IPS-NIHi7 (cell line): ENCODE results near the gene DPM1.

ENCODE experiments used
- DNase-seq: peaks from one replicate; pipeline ENCODE4 v3.0.0; 2012; ENCODE audit warnings: mixed read lengths; ENCODE audit errors: extremely low spot score

The DPM1 gene

DNA sequence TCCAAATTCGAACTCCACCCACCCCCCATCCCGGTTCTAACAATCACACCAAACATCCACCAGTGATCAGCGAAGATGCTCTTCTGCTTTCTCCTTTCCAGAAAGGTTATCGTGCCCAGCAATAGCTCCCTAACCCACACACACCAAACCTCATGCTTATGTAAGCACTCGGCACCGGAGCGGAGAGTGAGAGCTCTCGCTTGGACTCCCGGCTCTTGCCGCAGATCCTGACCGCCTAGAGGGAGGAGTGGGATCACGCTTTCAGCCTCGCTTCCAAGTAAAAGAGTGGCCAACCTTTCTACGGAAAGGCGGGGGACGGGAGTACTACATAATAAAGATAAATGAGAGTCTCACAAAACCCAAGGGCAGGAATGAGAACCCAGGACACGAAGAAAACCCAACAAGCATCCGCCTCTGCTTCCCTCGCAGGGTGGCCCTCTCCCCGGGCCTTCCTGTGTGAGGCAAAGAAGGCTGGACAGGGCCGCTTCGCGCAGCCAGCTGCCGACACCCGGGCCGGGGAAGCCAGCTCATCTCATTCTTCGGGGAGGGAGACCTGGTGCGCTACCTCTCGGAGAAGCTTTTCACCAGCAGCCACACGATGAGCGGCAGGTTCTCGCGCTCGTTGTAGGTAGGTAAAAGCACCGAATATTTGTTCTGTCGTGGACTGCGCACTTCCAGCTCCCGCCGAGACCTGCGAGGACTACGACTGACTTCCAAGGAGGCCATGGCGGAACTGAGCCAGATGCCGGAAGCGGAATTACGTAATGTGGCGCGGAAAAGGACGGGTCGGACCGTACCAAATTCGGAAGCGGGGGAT is at the start of gene DPM1:
TSS of gene DPM1 (minus strand) at position 735 of the 817 bp plus-strand sequence. CDS start at position 726, 9 bp downstream.
- peak; percentile 85 for DNase-seq

DNA sequence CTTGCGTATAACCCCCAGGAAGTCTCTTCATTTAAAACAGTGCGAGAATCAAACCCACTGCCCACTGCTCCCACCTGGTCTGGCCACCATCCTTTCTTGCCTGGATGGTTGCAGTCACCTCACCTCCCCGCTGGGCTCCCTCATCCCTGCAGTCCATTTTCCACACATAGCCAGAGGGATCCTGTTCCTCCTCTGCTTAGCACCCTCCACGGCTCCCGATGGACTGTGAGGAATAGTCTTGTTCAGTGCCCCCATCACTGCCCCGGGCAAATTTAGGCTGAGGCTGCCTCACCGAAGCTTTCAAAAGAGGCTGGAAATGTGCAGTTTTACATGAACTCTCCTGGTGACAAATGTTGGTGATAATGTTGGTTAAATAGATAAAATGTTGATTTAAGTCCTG is 46.9 kb upstream of the DPM1 start:
- DNase-seq = no peak

DNA sequence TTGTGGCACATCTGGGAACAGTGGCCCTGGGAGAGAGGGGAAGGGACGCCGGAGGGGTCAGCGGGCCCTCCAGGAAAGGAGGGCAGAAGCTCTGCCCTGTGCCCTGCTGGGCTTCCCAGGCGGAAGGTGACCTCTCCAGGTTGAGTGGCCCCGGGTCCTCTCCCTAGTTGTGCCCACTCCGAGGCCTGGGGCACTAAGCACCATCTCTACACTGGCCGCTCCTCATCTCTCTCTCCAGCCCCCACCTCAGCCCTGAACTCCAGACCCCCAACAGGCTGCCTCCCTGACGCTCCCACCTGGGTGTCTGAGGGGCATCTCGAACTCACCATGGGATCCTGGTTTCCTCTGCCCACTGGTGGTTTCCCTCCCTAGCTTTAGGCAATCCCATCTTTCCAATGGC is 46.4 kb upstream of the DPM1 start:
- DNase-seq = no peak

DNA sequence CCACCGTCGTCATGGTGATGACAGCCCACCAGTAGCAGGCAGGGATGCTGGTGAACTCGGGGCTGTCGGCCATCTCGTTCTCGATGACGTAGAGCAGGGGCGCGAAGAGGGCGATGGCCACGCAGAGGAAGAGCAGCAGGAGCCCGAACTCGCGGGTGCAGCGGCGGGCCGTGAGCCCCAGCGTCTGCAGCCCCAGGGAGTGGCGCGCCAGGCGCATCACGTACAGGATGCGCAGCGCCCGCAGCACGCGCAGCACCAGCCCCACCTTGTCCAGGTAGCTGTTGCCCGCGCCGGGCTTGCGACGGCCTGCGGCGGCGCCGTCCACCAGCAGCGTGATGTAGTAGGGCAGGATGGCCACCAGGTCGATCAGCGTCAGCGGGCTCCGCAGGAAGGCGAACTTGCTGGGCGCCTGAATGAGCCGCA is 46.0 kb upstream of the DPM1 start:
- DNase-seq = no peak

DNA sequence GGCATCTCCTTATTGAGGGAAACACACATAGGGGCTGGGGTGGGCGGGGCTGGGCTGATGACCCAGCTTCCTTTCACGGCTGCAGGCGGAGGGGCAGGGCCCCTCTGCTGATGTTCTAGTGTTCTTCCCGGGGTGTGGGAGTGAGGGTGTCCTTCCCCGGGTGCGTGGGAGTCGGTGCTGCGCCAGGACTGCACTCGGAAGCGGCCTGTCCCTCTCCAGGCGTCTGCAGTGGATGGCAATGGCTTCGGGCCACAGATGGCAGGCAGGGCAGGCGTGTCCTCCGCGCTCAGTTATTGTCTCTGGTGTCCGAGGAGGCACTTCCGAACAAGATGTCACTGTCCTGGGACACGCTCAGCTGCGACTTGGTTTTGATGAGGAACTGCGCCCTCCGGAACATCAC is 45.4 kb upstream of the DPM1 start:
- DNase-seq = no peak

DNA sequence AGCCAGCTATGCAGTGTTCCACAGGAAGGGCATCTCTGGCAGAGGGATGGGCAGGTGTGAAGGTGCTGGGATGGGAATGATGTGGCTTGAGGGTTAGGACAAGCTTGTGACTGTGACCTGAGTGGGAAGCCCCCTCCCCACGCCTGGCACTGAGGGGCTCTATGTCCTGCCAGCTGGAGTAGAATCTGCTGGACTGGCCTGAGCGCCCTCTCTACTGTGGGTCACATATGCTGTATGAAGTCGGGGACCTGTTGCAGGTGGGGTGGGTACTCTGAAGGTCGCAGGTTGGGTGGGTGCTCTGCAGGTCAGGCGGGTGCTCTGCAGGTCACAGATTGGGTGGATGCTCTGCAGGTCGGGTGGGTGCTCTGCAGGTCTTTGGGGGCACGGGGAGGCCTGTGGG is 44.3 kb upstream of the DPM1 start:
- DNase-seq = no peak

DNA sequence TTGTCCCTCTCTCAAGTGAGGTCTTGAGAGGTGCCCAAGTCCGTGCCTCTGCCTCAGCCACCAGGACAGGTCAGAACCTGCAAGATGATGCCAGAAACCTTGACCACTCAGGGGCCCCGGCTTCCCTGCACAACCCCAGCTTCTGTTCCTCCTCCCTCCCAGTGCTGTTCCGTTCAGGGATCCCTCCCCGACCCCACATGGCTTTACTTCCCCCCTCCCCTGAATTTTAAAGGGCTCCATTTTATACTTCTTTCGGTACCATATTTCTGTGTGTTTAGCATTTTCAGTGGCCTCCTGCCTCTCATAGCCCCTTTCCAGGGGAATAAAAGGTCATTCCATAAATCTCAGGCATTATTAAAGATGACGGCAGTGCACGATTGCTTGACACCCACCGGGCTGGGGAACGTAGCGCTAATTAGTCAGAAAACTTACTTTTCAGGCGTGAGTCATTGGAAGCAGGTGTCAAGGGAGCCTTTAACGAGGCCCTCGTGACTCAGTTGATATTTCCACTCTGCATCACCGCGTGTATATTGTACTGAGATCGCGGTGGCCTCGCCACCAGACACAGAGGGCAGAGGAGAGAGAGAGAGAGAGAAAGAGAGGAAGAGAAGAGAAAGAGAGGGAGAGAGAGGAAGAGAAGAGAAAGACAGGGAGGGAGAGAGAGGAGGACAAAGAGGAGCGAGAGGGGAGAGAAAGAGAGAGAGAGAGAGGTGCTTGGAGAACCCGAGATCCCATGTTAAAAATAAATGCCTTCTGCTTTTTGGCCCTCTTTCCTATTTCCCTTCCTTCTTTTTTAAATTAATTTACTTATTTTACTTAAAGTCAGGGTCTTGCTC is 43.3 kb upstream of the DPM1 start:
- DNase-seq = no peak

DNA sequence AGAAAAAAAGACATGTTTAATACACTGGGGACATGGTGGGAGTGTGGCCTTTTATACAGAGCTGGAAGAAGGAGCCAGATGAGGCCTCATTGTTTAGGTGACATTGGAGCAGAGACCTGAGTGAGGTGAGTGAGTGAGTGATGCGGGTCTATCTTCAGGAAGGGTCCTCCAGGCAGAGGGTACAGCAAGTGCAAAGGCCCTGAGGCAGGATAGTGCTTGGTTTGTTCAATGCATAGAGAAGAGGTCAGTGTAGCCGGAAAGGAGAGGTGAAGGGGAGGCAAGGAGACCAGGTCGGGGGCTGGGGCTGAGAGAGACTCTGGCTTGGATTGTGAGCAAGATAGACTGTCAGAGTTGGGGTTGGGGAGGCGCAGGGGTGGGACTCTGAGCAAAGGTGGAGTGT is 41.0 kb upstream of the DPM1 start:
- no peak for DNase-seq

DNA sequence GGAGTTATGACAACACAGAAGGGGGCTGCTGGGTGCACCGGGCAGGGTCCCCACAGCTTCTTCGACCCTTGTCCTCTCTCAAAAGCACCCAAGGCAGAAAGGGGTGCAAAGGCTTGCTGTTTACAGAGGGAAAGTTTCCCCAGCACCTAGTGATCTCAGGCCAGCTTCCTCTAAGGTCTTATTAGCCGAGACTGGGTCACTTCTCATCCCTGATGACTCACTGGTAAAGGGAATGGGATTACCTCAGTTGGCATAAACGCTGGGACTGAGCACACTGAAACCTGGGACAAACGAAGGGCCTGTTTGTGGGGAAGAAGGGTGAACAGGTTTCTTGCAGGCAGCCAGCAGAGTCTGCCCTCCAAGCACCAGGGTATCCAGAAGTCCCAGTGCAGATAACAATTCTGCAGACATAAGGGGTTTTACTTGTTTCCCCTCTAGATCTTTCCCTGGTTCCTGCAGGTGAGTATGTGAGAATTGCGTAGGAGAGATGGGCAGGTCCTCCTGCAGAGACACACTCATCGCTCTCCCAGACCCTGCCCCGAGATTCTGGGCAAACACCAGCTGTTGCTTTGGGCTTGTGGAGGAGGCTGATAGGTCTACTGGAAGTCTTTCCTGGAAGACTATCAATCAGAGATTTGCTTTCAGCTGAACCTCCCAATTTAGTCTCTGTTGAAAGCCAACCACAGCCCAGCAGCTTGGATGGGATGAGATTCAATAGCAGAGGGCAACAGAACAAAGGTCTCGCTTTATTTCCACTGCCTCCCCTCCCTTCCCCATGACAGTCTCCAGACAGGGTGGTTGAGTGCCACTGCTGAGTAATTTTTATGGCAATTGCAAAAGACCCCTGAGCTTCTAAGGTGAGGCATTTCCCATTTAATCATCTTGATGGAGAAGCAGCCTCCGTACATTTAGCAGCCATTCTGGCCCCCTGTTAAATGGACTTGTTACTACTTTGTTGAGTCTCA is 38.9 kb upstream of the DPM1 start:
- no peak for DNase-seq

DNA sequence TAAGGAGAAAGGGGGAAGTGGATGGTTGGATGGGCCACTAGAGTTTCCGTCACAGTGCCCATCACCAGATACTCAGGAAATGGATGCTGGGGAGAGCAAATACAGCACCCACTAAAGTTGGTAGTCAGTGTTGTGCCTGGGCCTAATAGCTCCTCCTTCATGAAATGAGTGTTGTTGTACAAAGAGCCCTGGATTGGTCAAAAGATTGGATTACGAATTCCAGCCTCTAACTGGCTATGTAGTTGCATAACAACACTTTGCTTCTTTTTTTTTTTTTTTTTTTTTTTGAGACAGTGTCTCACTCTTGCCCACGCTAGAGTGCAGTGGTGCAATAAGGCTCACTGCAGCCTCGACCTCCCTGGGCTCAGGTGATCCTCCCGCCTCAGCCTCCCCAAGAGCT is 37.2 kb upstream of the DPM1 start:
- no peak for DNase-seq

DNA sequence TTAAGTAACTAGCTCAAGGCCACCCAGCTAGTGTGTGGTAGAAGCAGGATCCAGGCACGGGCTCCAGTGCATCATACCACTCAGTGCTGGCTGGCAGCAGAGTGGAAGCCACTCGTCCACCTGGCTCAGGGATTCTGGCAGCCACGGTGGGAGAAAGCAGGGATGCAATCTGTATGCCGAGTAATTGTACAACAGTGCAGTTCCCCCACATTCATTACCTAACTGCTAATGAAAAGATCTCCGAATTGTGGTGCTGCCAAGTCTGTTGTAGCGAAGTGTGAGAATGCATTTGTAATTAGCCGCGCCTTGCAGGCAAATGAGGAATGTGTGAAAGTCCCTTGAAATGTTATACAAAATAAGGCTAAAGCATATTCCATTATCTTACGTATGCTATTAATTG is 35.5 kb upstream of the DPM1 start:
- DNase-seq = no peak

DNA sequence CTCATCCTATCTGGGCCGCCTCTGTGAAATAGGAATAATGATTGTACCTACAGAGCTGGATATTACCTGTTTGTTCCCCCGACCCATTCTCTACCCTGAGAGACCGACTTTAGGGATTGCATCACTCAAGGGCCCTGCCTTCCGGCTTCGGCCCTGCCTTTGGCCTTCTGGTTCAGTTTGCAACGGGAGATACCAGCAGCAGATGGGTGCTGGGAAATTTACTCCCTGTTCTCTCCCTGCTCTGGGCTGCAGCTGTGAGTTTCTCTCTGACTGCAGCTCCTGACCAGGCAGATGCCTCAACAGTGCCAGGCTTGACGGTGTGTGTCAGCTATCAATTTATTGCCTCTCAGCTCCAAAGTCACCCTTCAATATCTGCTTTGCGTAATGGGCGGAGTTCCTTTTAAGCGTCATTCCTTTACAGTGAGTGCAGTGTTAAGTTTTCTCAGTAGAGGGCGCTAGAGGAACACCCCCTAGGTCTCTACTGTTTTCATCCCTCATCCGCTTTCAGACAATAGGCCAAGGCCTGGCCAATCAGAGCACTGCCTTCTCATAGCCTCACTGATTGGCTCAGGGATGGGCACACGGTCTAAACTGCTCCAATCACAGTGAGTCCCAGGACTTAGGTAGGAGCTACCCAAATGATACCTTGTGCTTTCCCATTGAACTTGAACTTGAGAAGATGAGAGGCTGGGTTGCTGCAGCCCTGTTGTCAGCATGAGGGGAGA is 34.6 kb upstream of the DPM1 start:
- DNase-seq = peak; percentile 97

DNA sequence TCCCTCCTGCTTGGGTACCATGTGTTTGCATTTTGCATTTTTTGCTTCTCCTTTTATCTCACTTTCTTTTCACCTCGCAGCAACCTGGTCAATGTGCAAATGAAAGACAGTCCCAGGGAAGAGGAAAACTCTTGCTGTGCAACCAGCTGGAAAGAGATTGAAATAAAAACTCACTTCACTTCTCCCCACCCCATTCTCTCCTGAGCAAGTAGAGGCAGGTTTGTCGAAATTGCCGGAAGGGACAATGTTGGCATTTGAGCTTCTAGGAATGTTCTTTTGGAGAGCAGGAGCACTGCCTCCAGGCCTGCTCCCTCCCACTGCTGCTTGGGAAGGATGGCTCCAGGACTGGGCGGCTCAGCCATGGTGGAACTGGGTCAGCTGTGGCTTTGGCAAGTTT is 34.0 kb upstream of the DPM1 start:
- DNase-seq = peak; percentile 48

DNA sequence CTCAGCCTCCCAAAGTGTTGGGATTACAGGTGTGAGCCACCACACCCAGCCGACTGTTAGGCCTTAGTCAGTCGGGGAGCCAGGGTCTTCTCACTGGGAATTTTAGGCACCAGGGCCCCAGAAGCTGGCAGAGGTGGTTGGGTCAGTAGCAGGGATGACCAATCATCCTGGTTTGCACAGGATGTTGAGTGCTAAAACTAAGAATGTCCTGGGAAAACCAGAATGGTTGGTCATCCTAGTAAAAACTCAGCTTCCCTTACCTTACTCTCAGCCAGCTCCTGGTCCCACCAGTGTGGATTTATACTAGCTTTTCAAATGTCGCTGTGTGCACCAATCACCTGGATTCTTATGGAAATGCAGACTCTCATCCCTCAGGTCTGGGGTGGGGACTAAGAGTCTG is 32.7 kb upstream of the DPM1 start:
- DNase-seq = no peak

DNA sequence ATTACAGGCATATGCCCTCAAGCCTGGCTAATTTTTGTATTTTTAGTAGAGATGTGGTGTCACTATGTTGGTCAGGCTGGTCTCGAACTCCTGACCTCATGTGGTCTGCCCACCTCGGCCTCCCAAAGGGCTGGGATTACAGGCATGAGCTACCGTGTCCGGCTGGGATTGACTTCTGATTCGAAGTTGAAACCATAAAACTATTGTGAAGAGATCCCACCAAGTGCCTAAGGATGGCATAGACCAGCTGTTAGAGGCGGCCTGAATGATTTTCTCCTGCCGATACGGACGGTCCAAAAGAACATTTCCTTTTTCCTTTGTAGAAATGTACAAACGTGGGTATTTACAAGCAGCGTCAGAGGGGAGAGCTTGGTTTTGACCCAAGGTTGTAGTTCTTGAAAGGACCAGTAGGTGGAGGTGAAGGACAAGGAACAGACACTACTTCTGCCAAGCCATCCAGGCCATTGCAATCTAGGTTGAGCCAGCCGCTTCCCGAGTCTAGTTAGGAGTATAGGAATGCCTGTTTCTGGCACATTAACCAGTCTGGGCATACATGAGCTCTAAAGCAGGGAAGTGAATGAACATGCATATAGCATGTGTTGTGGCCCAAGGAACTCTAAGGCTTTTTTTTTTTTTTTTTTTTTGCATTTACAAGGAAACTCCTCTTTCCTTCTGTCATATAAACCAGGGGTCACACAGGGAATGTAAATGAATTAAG is 29.3 kb upstream of the DPM1 start:
- DNase-seq = peak; percentile 78

DNA sequence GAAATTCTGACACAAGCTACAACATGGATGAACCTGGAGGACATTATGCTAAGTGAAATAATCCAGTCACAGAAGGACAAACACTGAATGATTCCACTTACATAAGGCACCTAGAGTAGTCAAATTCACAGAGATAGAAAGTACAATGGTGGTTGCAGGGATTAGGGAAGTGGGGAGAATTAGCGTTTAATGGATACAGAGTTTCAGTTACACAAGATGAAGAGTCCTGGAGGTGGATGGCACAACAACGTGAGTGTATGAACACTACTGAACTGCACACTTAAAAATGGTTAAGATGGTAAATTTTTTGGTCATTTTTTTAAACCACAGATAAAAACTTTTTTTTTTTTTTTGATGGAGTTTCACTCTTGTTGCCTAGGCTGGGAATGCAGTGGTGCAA is 25.0 kb upstream of the DPM1 start:
- no peak for DNase-seq

DNA sequence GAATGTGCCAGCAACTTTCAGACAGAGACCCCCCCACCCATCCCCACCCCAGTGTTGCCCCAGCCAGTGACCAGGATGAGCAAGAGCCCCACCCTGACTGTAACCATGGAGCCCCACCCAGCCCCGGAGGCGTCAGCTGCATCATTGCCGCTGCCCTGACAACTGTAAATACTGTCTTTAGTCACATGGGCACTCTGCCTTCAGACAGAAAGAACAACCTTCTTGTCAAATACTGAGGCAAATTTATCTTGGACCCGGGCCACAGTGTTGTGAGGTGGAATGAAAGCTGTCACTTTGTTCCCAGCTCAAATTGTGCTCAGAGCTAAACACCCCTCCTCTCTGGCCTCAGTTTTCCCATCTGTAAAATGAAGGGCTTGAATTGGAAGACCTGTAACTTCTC is 24.0 kb upstream of the DPM1 start:
- no peak for DNase-seq

DNA sequence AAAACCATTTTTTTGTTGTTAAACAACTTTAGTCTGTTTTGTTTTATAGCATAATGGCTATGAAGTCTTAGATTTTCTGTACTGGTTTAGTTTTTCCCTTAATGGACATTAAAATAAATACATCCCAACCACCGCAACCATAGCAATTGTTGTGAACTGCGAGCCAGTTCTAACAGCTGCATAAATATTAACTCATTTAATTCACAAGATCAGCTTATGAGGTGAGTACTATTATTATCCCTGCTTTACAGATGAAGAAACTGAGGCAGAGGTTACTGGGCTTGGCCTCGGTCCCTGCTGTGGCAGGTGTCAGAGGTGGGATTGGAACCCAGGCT is 23.3 kb upstream of the DPM1 start:
- no peak for DNase-seq

DNA sequence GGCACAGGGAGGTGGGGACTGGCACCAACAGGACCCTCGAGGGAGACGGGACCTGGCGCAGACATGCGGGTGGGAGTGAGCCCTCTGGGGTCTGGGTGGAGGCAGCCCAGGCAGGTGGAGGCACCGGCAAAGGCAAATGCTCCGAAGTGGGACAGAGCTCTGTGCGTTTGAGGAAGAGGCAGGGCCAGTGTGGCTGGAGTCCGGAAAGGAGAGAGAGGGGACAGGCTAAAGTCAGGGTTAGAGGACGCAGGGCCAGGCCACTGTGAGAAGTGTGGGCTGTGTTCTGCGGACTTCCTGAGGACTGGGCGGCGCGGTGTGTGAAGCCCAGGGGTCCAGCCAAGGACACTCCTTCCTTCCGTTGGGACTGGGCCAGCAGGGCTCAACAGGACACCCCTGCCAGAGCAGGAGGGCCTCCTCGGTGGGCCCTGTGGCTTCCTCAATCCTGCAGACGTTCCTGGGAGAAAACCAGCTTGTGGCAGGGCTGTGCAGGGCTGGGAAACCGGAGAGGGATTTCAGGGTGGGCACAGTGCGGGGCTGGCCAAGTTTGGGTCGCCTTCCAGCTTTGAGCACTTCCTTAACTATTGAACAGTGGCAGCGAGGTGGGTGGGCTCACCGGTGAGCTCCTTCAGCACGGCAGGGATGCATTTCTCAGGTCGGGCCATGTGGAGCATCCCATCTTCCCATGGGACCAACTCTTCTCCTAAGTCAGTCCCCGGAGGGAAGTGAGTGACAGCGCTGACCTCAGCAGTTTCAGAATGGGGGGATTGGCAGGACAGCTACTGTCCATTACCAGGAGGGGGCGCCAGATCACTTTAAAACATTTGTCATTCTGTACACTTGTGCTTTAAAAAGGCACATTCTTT is 22.8 kb upstream of the DPM1 start:
- peak; percentile 83 for DNase-seq
